Activated CD8-positive, alpha-beta memory T cell treated with anti-CD3 and anti-CD28 coated beads, Interleukin-2, amount 50 U/mL, for 1 hour (primary cell): ENCODE measurements around the gene FARP2.

Experiments used
- DNase-seq: peaks from one replicate; pipeline ENCODE4 v3.0.0-alpha.2; 2020; ENCODE audit errors: extremely low read depth

Gene FARP2

DNA sequence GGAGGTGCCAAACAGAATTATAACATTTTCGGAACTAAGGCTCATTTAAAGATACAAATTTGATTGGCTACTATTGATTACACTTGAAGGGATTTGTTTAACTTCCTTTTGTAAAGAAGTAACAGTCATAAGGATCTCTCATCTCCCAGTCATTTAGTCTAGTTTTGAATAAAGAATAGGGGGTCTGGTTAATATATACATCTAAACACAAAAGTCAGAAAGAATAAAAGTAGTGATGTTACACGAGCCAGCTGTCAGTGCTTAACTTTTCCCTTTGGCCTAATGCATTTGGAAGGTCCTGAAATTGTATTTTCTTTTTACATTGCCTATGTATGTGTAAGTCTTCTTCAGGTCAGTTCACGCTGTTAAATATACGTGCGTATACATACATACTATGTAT, 32.3 kb upstream of the FARP2 start:
- DNase-seq = no peak

DNA sequence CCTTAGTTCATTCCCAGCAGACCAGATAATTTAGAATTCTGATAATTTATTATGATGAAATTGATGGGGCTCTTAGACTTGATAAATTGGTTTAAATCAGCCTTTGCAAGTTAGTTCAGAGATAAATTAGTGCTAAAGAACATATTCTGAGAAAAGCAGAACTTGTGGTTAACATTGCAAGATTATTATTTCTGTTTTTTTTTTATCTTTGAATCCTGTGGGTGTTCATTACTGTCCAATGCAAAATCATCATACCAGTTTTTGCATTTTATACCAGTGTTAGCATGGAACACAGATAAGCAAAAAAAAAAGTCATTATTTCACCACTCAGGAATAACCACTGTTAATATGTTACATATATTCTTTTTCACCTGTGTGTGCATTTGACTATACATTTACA, 31.3 kb upstream of the FARP2 start:
- DNase-seq = no peak

DNA sequence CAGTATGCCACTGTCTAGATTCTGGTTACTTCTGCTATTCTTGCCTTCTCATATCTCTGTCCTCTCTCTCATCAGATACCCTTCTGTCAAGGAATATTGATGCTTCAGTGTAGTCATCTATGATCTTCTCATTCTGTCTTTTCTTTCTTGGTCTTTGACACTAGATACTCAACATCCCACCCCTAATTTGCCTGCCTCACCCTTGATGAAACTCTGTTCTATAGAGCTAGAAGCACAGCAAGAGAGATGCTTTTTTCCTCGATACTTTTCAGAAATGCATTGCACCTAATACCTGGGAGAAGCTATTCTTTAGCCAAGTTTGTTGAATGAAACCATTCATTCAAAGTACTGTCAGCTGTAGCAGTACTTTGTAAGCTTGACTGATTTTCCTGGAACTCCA, 30.8 kb upstream of the FARP2 start:
- DNase-seq = no peak

DNA sequence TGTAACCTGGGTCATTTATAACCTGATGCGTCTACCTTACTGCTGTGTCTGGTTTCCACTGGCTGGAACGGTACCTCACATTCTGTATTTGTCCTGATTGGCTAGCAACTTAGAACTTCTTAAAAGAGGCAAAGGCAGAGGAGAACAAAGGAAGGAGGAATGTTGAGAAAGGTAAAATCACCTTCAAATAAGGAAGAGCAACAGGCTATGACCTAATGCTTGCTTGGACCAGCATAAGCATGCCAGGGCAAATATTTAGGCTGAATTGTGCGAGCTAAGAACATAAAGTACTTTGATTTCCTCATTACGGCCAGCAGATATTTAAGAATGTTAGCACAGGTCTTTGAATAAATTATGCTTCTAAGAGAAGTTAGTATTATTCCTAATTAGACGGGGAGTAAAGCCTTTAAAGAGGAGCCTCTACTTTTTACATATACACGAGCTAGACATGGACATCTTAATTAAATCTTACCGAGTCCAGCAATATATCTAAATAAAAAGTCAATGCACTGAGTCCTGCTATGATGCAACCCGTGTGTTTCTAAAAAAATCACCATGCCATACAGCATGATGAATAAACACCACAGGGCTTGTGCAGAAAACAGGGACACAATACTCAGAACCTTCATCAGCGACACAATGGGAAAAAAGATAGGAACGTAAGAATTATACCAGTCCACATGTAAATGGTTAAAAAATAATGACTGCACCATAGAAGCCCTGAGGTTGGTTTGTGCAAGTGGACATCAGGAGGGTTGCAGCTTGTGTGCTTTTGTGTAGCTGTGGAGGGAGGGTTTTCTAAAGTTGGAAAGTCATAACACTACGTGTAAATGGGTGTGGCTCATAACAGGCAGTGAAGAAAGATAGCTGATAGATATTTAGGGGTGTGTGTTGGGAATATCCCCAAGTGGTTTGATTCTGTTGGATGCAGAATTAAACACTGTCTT, 26.1 kb upstream of the FARP2 start:
- no peak for DNase-seq

DNA sequence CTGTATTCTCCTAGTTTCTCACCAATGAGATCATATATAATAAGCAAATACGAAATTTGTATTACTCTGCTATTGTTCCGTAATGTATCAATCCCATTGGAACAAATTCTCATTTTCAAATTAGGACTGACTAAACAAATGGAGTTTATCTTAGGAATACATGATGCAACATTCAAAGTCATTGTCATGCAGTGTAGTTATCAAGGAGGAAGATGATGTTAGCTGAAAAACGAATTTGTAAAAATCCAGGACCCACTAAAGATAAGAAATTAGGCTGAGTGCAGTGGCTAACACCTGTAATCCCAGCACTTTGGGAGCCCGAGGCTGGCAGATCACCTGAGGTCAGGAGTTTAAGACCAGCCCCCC, 25.5 kb upstream of the FARP2 start:
- no peak for DNase-seq

DNA sequence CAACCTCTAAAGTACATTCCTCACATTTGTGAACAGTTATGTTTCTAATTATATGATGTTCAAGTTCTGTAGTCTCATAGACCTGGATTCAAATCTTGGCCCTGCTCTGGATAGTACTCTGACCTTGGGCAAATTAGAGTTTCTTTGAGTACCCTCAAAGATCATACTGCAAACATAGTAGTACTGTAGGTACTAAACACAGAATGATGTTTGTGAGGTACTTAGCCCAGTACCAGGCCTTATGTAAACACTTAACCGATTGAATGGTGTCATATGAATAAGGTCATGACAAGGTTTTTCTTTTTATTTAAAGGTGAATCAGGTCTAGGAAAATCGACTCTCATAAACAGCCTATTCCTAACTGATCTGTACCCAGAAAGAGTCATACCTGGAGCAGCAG, 21.3 kb upstream of the FARP2 start:
- DNase-seq = no peak

DNA sequence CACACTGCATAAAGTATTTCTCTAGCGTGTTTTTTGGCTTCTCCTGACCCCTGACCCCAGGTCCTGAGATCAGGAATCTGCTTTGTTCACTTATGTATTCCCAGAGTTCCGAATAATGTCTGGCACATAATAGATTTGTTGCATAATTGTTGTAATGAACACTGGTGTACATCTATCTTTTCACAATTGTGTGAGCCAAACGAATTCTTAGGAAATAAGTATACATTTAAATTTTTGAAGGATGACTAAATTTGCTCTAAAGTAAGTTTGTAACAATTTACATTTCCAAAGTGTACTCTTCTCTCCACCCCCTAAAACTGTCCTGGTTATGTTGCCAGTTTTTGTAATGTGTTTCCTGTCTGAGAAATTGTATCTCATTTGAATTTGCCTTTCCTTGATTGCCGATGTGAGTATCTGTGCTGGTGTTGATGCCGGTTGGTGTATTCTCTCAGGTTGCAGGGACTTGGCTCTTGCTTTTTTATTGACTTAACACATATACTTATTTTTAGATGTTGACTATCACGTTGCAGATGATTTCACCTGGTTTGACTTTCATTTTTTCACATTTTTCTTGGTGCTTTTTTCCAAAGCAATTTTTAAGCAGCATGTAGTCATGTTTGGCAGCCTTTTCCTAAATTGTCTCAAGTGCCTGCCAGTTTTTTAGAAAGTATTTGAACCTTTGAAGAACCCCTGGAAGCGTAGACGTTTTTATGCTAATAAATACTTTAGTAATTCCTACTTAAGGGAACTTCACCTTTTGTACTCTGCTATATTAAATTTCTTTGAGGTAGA, 16.1 kb upstream of the FARP2 start:
- no peak for DNase-seq

DNA sequence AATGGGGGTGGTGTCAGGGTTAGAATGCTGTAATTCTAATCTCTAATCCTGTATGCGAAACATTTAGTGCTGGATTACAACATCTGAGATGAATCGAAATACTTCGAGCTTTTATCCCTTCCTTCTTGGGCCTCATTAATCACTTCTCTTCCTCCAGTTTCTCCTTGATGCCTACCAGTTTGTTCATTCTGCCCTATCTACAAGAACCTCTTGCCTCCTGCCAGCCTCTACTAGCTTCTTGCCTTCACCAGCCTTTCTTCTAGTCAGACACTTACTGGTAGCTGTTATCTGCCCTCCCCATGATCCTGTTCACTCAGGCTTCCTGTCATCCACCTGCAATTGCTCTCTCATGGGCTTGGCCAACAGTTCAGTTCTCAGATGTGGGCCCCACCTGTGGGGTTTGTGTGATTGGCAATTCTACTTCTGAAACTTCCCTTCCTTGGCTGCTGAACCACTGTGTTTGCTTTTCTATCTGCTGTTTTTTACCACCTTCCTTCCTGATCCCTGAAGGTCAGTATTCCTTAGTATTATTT, 15.4 kb upstream of the FARP2 start:
- no peak for DNase-seq

DNA sequence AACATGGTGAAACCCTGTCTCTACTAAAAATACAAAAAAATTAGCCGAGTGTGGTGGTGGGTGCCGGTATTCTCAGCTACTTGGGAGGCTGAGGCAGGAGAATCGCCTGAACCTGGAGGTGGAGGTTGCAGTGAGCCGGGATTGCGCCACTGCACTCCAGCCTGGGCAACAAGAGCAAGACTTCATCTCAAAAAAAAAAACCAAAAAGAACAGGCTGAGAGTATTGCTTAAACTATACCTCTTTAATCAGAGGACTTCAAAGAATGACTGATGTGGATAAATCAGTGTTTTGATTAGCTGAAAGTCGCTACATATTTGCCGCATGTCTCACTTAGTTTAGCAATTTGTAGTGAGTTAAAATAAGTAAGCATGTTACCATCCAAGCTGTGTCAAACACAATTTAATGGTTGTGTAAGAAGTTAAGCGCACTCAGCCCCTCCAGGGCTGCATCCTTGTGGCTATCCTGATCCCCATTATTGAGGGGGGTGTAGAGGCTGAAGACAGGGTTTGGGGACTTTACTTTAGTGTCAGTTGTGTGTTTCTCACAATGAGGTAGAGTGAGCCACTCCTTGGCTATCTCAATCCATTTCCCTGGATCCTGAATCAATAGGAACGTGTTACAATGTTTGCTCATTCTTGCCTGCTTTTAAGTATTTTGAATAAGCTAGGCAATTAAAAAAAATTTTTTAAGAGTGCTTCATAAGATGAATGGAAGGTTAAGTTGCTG, 11.0 kb upstream of the FARP2 start:
- no peak for DNase-seq

DNA sequence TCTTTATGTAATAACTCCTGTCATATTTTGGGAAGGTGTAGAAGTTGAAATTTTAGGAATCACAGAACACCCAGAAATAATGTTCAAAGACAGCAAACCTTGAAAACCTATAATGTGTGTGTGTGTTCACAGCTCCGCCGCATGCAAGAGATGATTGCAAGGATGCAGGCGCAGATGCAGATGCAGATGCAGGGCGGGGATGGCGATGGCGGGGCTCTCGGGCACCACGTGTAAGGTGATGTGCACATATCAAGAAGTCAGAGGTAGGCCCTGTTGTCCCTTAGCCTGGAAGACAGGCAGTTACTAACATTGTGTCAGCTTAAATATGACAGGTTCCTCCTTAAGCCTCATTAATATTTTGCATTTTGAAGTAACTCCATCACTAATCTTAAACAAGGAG, 6.1 kb upstream of the FARP2 start:
- DNase-seq = no peak

DNA sequence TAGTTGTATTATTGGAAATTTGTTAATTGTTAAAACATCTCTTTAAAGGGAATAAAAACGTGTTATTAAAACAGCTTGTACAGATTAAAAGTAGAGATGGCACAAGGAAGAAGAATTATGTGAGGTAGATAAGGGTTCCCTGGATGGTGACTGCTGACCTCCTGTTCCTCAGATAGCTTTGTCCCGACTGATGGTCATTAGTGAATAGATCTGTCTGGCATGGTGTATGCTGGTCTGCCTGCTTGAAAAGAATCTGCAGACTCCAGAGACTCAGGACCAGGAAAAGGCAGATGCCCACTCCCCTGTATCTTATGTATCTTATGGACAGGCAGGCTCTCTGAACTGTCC, 5.6 kb upstream of the FARP2 start:
- no peak for DNase-seq

DNA sequence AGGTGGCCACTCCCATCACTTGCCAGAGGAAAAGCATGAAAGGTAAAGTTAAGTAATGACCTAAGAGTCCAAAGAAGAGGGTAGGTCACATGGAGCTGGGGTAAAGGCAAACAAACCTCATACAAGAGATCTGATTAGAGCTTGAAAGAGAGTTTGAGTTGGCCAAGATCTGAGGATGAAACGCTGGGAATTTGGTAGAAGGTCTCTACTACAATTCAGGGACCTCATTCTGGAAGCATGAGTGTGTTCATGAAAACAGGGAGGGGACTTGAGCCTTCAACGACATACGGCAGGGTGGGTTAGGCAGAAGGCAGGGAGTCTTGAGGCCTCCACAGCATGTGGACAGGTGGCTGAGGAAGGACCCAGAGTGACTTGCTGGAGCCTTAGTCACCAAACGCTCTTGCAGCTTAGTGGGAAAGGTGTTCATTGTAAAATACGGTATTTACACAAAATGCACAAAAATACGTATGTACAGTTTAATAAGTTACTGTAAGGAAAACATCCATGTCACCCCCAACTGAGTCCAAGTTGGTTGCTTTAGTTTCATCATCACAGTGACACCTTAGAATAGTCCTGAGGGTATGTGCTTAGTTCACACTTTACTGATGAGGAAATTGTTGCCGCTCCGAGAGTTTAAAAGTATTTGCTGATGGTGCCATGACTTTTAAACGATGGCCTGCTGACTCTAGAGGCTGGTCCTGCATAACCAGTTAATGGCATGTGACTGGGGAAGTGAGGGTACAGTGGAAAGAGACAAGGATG, 5.0 kb upstream of the FARP2 start:
- no peak for DNase-seq

DNA sequence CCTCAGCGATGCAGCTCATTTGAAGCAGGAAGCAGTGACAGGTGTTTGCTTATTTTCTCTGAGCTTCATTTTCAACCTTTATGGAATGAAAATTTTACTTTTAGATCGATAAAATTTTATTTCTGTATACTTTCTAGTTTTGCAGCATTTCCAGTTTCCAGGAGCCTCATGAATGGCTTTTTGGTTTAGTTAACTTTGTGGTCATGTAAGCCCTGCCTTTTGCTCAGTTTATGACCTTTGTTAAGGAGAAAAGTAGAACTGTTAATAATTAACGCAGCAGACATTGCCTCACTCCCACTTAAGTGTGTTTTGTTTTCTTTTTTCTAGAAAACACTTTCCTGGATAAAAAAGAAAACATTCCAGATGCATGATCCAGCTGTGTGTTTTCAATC, 4.4 kb upstream of the FARP2 start:
- no peak for DNase-seq

DNA sequence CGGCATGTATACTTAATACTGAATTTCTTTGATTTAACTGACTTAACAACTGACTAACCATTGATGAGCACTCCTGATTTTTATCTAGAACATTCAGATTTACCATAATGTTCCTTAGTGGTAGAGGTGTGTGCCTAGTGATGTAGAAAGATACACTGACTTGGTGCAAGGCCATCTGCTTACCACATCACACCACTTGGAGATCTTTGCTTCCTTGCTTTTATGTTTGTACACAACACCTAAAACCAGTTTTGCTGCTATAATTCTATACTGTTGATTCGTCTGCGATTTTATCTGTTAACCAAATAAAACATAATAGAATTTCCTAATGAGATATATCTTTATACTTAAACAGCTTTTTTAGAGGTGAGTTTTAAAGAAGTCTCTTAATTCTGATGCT, 3.9 kb upstream of the FARP2 start:
- DNase-seq = no peak

DNA sequence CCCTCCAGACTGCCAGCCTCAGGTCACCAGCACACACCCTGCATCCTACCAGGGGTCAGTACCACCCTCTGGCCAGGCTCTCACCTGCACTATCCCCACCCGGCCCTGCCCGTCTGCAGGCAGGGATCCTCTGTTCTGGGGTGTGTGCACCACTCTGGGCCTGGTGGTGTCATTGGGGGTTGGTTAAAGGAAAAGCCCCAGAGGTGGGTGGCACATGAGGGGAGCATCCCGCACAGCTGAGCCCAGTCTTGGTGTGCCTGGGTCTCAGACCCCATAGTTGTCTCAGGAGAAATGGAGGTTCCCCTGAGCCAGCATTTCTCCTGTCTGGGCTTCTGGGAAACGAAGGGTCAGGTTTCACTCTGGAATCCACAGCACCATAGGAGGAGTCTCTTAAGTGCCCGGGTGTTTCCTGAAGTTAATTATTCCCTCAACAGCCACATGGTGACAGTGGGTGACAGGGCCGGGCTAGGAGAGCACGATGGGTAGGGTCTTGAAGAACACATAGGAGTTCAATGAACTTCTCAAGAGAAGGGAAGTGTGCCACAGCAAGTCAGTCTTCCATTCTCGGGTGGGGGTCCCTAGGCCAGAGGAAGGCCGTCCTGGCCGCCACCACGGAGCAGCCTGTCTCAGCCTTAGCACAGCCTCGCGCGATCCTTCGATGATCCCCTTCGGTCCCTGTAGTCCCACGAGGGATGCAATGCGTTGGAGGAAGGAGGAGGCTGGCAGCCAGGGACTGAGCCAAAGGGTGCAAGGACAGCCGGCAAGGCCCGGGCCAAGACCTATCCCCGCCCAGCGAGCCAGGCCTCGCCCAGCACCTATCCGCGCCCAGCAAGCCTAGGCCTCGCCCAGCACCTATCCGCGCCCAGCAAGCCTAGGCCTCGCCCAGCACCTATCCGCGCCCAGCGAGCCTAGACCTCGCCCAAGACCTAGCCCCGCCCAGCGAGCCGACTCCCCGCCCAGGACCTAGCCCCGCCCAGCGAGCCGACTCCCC, 1.1 kb upstream of the FARP2 start:
- peak; percentile 23 for DNase-seq

DNA sequence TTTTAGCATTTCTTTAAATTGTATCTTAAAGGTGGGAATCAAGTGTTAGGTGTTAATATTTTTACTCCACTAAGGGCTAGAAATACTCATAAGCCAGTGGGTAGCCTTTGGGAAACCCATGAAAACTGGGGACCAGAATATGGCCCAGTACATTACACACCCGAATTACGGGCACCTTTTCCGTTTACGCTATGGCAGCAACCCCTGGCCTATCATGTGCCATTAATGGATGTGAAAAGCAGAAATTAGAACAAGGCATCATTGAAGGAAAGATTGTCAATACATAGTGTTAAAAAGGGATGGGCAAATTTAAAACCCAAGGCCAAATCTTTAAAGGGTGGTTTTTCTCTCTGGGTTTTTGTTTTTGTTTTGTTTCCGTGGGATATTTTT, 781 bp downstream of the FARP2 start:
- no peak for DNase-seq

DNA sequence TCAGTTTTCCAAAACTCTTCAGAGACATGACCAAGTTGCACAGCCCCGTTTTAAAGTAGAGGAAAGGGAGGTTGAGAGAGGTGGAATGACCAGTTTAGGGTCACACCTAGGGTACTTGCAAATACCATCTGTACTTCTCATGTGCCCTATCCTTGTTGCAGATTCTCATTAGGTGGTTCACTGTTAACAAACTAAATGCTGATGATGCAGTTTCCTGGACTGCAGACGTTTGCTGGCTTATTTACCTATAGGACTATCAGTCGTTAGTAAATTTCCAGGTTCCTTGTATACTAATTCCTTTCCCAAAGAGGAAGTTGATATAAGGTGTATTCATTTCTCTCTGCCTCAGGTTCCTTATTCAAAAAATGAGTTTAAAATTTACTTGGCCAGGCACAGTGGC, 1.4 kb downstream of the FARP2 start:
- no peak for DNase-seq

DNA sequence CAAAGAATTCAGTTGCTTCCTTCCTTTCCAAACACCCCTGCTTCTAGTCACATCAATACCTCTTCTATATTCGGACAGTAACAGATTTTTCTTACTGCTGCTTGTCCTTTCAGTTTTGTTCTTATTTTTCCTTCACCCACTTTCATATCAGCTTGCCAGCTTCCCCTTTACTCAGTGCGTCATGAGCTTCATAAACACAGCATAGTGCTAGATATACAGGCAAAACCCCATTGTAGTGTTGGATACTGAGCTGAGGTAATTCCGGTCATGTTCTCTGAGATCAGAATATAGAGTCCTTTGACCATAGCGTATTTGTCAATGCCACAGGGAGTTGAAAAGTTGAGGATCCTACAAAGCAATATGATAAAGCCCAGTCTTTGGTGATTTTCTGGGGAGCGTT, 2.4 kb downstream of the FARP2 start:
- DNase-seq = no peak

DNA sequence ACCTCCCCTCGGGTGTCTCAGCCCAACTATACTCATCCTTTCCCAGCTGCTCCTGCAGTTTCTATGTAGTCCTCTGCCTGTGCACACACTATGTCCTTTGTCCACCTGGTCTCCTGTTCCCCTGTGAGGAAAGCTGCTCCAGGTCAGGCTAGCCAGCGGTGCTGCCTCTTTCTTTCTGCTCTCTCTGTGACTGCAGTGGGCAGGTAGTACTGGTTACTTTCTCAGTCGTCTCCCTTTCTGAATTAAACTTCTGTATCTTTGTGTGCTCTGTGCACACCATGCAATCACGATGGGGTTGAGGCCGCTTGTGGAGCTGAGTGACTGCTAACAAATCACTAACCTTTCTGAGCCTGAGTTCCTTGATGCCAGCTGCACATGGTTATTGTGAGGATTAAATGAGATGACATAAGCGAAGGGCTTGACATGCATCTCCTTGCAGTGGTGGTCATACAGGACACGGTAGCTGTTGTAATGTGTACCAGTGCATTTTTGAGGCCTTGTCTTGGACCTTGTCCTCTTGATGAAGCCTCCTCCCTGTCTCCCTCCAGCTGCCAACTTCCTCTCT, 3.5 kb downstream of the FARP2 start:
- DNase-seq = no peak

DNA sequence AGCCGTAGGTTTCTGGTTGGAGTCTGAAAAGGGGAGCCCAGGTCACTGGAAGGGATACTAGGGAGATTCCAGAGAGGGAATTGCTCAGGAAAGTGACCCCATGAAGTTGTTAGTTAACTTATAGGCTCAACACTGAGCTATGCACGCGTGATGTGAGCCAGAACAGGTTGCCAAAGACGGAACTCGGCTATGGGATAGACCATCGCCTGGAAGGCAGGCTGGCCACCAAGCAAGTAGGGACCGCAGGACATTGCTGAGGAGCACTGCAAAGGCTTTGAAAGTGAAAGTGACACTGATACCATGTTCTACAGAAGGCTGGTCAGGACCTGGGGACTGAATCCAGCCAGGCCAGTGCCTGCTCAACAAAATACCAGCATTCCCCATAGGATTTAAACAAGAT, 7.3 kb downstream of the FARP2 start:
- no peak for DNase-seq
